ENCODE data around the gene CTNND1.

DNA sequence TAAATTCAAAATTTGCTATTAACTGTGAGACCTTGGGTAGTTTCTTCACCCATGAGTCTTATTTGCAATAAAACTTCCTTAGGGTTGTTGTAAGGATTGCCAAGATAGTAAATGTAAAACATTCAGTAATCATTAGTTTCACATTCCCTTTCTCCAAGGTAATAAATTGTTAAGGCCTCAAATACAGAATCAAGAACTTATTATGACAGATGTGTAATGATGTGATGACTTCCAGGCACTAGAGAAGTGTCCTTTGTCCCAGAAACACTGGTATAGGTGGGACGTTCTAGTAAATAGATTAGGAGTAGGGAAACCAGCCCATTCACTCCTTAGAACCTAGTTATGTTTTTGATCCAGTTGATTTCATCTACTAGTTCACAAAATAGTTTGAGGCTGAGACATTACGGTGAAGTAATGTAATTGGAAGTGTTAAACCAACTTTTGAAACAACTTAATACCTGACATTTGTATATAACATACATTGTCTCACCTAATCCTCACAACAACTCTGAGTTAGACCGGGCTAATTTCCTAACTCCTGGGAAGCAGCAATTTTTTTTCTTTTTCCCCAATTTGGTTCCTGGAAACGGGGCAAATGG, 25.5 kb downstream of the CTNND1 start:
- TF ChIP-seq, protein P1, sequence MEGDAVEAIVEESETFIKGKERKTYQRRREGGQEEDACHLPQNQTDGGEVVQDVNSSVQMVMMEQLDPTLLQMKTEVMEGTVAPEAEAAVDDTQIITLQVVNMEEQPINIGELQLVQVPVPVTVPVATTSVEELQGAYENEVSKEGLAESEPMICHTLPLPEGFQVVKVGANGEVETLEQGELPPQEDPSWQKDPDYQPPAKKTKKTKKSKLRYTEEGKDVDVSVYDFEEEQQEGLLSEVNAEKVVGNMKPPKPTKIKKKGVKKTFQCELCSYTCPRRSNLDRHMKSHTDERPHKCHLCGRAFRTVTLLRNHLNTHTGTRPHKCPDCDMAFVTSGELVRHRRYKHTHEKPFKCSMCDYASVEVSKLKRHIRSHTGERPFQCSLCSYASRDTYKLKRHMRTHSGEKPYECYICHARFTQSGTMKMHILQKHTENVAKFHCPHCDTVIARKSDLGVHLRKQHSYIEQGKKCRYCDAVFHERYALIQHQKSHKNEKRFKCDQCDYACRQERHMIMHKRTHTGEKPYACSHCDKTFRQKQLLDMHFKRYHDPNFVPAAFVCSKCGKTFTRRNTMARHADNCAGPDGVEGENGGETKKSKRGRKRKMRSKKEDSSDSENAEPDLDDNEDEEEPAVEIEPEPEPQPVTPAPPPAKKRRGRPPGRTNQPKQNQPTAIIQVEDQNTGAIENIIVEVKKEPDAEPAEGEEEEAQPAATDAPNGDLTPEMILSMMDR (IDR thresholded peaks at IDR 0.05): no peak
- TF ChIP-seq EP300 (IDR thresholded peaks at IDR 0.05): no peak

Measured in ovary (tissue), 3 donors.